Activated naive CD4-positive, alpha-beta T cell (primary cell): Measurements from ENCODE around the gene COMMD1.
"Not testable (repeated sequence)": the region's sequence is repeated elsewhere in the genome, so short reads cannot be mapped to it uniquely, and the experiment has no call there.

ENCODE experiments used
- DNase-seq, 4 experiments: peaks; one replicate each; lab custom pipeline; 2025; lab: John Stamatoyannopoulos, UW

The COMMD1 gene

DNA sequence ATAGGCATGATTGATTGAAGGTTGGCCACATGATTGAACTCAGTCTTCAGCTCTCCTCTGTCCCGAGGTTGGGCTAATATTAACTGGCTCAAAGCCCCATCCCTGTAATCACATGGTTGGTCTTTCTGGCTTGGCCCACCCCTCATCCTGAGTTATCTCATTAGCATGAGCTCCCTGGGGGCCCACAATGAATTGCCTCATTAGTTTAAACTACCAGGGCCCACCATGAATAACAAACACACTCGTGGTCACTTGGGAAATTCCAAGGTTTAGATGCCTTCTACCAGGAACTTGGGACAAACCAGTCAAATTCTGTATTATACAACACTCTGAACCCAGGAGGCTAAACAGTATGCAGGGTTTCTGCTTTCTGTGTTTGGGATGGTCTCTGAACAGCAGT lies 168.8 kb downstream of the COMMD1 start:
- DNase-seq: no peak

DNA sequence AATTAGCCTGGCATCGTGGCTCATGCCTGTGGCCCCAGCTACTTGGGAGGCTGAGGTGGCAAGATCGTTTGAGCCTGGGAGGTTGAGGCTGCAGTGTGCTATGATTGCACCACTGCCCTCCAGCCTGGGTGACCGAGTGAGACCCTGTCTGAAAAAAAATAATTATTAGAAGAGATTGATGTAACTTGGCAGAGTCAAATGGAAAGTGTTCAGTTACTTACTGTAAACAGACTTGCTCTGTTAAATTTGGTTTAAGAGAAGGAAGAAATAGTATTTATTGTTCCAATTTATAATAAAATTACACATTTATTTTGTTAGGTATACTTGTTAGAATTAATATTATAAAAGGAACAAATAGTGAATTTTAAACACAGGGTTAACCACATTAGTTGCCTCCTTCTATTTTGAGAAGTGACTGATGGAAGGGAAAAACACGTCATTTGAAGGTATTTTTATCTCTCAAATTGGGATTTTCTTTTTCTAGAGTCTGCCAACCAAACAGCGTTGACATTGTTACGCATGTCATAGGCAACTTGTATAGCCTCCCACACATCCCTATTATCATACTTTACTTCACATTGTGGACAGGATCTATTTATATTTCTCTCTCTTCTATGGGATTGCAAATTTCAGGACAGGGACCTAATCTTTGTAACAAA lies 171.6 kb downstream of the COMMD1 start:
- DNase-seq: no peak

DNA sequence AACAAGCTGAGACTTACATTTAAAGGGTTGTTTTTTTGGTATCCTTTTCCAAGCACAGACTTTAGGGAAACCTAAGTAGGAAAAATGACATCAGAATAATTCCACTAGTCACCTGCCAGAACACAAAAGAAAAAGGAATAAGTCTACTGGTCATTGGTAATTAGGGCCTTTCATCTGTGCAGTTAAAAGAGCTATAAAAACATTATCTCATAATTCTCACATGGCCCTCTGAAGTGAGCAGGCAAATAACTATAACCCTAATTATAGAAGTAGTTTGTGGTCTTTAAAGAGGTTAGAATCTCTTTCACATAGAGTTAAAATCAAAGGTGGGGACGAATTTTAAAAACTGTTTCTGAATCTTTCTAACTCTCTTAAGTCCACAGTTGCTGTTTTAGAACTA lies 179.3 kb downstream of the COMMD1 start:
- DNase-seq: no peak

DNA sequence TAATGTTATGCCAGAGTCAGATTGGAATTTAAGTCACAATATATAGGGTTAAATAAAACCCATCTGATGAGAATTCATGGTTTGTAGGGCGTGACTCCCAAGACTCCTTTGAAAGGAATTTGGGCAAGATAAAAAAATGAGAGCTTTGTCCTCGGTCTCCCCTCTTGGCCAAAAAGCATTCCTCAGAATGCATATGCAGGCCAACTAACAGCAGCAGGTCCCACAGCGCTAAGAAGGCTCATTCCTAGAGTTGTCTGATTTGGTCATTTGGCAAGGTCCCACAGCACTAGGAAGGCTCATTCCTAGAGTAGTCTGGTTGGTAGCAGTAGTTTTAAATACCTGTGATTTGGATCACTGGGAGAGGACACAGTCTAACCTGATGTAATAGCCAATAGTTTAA lies 184.2 kb downstream of the COMMD1 start:
- no peak for DNase-seq

DNA sequence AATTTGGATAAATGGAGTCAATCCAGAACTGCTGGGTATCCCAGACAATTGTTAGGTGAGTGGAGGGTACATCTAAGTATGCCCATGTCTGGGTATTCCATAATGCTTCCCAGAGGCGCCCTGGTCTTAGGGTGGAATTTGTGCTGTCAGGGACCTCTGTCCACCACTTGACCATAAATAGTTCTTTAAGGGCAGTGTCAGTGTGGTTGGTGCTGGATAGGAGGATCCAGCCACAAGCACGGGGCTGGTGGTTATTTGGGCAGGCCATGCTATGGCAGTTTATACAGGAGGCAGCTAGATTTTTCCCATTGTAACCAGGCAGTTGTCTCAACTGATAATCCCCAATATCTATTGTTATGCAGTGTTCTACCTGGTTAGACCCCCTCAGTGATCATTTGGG lies 186.0 kb downstream of the COMMD1 start:
- no peak for DNase-seq

DNA sequence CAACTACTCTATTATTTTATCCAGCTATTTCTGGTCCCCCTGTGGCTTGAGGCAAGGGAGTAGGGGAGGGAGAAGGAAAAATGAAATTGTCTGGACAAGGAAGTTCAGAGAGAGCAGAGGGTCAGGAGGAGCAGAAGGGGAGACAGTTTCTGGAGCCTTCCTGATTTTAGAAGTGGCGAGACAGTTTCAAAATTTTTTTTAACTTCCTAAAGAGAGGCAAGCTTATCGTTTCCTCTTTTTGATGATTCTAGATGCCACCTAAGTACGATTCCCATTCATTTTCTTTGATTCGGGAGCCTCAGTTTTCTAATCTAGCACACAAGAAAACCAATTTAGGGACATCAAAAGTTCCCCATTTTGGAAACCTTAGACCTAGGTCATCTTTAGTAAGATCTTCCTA lies 193.6 kb downstream of the COMMD1 start:
- no peak for DNase-seq

DNA sequence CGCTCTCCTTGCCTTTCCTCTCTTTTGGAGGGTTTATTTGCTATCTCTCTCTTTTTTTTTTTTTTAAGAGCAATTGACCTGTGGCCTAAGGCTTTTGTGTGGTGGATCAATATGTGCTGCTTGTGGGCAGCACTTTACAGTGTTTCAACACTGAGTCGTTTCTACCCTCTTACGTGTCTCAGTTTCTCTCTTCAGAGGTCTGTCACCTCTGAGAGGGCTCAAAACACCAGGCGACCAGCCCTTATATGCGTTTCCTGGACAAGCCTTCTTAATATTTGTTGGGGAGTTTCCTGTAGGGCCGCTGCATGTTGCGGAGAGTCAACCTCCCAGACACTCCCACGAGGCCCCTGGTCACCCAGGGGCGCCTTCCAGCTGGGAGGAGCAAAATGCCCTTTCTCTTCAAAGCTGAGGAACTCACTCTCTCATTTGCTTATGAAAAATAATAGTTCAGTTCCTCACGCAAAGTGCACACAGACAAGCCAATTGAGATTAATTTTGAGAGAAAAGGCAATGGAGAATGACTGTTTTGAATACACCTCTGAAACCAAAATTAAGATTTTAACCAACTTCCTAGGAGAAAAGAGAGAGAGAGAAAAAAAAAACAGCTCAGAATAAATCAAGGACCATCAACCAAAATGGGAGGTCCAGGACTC lies 194.2 kb downstream of the COMMD1 start:
- DNase-seq: no peak

DNA sequence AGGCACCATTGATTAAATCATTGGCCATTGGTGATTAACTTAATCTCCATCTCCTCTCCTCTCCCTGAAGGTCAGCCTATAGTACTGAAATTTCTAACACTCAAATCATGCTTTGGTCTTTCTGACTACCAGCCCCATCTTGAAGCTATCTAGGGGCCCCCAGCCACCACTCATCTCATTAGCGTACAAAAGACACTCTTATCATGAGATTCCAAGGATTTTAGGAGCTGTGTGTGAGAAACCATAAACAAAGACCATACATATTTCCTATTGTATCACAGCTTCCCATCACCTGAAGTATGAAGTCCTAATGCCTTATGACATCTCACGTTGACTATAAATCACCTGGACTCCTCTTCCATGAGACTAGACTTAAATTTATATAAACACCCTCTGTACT lies 196.4 kb downstream of the COMMD1 start:
- DNase-seq: no peak

DNA sequence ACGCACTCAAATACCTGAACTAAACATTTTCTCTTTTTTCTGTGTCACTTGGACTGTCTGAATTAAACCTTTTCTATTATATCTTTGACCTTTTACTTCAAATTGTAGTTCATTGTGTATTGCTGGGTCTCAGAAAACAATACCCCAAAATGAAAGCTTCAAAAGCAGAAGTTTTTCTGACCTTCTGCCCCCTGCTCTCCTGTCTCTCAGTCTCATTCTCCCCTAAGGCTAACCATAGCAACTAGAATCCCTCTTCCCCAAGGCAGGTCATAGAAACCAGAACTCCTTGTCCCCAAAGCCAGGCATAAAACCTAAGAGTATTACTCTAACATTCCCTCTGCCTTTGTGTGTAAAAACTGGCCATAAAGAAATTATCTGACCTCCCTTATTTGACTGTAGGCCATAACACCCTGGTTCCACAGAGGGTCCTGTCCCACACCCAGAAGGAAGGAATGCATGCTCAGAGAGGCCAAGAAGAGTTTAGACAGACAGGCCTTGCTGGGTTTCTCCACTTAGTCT lies 197.0 kb downstream of the COMMD1 start:
- no peak for DNase-seq

DNA sequence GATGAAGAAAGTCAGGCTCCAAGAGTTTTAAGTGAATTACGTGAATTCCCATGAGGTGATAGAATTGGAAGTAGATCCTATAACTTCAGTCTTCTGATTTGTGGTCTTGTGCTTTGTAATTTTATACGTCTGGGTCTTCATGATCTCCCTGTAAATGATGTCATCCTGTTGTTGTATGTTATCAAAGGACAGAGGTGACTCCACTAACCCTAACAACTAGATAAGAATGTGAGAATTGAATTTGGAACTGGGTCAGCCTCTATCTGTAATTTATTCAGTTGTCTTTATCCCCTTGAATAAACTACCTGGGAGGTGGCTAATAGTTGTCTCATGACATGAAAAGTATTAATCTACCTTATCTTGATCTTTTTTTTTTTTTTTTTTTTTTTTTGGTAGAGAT lies 204.1 kb downstream of the COMMD1 start:
- no peak for DNase-seq

DNA sequence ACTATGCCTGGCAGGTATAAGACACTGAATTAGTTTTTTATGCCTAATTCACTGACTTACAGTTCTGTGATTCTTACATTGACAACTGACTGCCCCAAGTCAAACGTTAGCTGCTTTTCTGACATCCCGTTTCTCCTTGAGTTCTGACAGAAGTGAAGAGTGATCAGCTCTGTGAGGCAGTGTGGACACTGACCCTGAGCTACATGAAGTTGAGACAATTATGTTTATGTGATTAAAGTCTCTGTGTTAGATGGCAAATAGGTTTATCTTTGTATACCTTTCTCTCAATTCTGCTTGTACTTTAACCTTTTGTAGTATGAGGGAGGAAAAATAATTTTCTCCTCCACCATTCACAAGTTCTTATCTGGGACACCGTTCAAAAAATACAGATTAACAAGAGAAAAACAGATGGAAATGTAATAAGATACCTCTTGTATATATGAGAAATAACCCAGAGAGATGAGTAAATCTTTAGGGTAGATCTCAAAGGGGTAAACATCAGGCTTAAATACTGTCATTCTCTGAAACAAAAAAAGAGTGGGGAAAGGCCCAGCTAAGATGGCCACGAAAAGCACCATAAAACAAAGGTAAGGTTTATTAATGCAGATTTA lies 205.0 kb downstream of the COMMD1 start:
- no peak for DNase-seq

DNA sequence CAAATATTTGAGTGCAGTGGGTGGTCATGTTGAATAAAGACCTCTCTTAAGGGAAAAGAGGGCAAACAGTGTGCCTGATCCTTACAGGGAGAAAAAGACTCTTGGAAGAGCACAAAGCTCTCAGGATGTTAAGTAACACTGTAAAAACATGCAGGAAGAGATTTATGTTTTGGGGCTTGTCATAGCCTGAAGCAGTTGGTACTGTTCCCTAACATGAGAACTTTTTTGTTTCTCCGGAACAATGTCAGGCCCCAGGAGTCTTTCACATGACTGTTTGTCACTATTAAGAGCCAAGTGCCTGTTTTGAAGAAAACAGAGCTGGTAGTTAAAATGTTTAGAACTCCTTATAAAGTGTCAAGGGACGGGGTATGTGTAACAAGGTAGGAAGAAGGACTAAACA lies 206.7 kb downstream of the COMMD1 start:
- no peak for DNase-seq

DNA sequence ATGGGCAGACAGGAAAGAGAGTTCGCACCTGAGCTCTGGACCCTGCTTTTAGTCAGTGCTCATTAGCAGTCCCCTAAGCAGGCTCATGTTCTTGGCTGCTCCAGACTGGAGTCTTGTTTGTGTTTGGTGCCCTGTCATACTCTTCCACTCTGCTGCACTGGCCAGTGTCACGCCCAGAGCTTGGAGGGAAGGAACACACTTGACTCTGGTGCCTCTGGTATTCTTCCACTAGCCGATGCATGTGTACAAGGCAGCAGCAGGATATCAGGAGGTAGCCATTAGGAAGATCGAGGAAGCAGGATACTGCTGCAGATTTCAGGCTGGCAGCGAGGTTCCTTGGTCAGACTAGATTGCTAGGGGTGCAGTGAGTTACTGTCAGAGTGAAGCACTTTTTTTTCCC lies 209.1 kb downstream of the COMMD1 start:
- DNase-seq: no peak

DNA sequence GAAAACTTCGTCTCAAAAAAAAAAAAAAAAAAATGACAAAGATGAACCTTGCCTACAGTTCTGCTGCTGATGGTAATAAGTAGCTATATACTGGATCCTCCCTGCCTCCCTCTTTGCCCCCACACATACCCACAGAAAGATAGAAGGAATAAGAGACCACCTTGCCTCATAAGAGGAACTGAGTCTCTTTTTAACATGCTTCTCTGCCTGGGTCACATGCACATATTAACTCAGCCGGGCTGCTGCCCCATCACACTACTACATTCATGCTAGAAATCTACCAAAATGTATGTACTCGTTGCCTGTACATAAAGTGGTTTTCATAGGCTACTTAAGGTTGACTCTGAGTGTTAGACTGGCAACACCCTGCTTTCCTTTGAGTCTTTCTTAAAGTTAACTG lies 211.5 kb downstream of the COMMD1 start:
- no peak for DNase-seq

DNA sequence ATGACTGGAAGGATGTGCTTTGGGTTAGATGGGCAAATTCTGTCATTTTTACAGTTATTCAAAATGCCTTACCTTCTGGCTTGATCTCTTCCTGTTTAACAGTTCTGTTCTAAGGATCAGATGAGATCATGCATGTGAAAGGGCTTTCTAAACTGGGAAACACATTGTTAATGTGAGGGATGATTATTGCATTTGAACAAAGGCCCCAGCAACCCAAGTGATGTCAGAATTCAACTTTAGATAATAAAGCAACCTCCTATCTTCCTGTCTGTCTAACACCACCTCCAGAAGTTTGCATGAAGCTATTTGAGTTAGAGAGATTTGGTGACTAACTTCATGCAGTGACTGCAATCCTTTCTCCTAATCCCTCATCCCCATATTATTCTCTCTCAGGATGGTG lies 212.7 kb downstream of the COMMD1 start:
- DNase-seq: no peak

DNA sequence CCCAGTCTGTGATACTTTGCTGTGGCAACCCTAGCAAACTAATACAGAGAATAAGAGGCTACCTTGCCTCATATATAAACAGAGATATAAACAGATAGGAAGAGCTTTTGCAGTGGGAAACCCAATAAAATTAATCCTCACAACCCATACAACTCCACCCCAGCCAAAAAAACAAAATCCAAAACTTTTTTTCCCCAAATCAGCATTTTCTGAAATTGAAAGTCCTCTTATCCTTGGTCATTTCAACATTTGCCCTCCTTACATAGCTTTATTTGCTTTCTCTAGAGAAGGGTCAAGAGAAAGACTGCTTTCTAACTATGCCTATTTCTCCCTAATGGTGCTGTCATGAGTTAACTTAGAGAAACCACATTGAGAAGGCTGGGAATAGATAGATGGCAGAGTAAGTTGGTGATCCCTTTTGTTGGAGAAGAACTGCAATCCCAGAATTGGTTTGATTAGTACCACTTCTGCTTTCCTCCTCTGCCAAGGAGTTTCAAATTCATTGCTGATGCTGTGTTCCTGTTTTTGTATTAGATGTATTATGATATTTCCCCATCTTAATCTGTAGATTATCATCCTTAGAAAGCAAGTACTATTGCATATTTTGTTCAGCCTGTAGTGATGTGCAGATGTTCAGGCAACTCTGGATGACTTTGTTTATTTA lies 214.0 kb downstream of the COMMD1 start:
- no peak for DNase-seq

DNA sequence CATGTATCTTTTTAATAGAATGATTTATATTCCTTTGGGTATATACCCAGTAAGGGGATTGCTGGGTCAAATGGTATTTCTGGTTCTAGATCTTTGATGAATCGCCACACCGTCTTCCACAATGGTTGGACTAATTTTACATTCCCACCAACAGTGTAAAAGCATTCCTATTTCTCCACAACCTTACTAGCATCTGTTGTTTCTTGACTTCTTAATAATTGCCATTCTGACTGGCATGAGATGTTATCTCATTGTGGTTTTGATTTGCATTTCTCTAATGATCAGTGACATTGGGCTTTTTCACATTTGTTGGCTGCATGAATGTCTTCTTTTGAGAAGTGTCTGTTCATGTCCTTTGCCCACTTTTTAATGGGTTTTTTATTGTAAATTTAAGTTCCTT lies 220.8 kb downstream of the COMMD1 start:
- DNase-seq: not testable (repeated sequence)

DNA sequence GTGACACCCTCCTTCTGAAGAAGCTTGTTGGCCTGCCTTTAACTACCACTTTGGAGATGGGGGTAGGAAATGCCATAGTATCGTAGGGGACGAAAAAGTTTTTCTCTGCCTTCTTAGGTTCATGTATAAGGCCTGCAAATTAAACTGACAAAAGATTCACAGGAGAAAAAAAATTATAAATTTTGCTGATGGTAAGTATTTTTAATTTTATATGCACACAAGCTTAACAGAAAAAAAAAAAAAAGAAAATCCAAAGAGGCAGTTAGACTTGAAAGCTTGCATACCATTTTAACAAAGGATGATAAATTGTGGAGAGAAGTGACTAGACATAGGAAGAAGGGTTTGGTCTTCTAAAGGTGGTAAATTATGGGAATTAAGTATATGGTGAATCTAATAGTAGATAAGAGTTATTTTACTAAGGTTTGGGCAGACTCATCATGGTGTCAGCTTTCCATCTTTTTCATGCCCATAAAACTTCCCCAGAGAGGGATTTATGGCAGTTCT lies 227.9 kb downstream of the COMMD1 start:
- DNase-seq: no peak

DNA sequence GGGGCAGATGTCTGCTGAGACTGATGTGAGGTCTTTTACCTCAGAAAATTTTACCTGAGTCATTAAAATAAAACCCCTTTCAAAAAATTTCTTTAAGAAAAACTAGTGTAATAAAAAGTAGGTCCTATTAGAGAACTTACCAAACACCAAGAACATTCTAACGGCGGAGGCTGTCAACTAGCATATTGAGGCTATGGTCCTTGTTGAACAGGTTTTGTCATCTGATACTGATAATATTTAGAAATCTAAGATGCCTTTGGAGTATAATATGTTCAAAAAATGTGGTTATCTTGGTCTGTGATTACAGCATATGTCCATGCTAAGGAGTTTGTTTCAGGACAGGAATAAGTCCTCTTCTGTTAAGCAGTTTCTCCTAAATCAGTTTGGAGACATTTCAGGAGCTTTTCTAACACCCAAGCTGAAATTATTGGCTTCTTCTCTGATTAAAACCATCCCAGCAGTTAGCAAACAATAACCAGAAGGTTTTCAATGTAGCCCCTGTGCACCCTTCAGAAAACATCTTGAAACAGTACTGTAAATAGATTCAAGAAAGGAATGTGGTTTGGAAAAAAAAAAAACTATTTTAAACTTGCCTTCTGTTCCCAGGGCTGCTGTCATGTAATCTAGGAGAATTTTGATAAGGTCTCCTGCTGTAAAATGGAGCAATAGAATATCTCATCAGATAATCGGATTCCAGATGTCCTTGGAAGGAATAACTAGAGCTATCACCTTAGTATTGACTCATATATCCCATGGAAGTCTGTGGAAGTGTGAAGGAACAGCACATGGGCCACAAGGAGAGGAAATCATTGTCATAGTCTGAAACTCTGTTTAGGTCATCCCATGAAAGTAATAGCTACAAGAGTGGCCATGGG lies 231.7 kb downstream of the COMMD1 start:
- no peak for DNase-seq

DNA sequence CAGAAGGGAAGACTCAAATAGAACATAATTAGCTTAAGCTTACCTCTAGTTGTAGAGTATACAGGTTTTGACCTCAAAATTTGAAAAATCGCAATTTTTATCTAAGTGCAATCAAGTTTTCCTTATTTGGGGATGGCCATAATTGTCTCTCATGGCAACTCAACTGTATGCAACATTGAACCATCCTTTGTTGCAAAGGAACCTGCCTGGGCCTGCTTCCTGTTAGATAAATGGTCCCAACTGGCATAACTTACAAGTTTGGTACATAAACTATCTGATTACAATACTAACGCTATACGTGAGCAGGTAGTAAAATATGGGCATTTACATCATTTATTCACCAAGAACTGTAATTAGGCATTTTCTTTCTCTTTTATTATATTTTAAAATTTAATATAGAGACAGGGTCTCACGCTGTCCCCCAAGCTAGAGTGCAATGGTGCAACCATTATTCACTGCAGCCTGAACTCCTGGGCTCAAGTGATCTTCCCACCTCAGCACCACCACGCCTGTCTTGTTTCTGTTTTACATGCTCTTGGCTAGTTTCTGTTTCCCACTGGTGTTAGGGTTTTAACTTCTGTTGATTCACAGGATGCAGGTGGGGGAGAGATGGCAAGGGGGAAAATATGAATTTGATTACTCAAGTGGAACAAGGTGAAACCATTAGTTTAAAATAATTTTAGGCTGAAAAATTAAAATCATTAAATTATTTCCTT lies 235.1 kb downstream of the COMMD1 start:
- no peak for DNase-seq

DNA sequence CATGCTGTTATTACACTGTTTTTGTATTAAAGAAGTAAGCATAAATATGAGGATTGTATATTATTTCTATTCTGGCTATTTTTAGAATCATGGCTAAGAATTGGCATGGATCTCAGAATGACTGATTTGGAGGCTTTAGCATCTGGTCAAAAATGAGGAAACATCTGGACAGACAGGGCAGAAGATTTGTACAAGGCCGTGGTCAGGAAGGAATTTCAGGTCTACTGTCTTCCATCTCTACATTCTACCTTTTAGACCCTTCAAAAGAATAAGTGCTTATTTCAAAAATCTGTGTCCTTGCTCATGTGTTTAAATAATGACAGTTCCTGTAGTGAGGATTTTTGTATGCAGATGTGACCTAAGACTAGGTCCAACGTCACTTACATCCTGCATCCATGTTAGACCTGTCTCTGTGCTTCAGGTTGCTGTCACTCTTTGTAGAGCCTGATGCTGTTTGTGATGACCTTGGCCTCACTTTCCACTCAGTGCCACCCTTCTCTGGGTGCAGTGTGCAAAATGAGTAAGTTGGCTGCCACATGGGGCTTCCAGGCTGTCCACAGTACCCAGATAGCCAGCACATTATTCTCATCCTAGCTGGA lies 235.8 kb downstream of the COMMD1 start:
- no peak for DNase-seq
